GM10266 (cell line): ENCODE data around the gene COBLL1.

Experiments used
- DNase-seq: peaks from one replicate; pipeline ENCODE4 v3.0.0; 2012; ENCODE audit errors: extremely low spot score
- TF ChIP-seq, protein P1 (sequence below): IDR thresholded peaks from 2 replicates; pipeline ENCODE4 v1.5.1; 2012; ENCODE audit warnings: mild to moderate bottlenecking, low read depth; ENCODE audit not compliant: control insufficient read depth, insufficient read depth; ENCODE audit errors: missing control alignments

The COBLL1 gene

DNA sequence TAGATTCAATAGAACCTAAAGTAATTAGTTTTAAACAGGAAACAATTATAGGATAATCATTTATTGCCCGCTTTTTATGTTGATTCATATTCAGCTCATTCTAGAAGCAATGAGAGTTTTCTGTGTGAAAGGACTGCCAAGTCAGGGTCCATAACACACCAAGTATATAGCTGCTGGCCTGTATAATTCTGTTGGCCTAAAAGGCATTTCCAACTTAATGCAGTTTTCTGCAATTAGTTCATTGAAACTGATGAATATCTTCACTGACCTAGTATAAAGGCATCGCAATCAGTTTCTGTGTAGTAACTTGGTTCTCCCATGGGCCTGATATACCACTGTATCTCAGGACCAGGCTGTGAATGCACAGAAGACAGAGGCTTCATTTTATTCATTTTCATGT, 151.3 kb downstream of the COBLL1 start:
- DNase-seq = no peak
- TF ChIP-seq, protein P1, sequence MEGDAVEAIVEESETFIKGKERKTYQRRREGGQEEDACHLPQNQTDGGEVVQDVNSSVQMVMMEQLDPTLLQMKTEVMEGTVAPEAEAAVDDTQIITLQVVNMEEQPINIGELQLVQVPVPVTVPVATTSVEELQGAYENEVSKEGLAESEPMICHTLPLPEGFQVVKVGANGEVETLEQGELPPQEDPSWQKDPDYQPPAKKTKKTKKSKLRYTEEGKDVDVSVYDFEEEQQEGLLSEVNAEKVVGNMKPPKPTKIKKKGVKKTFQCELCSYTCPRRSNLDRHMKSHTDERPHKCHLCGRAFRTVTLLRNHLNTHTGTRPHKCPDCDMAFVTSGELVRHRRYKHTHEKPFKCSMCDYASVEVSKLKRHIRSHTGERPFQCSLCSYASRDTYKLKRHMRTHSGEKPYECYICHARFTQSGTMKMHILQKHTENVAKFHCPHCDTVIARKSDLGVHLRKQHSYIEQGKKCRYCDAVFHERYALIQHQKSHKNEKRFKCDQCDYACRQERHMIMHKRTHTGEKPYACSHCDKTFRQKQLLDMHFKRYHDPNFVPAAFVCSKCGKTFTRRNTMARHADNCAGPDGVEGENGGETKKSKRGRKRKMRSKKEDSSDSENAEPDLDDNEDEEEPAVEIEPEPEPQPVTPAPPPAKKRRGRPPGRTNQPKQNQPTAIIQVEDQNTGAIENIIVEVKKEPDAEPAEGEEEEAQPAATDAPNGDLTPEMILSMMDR = no peak

DNA sequence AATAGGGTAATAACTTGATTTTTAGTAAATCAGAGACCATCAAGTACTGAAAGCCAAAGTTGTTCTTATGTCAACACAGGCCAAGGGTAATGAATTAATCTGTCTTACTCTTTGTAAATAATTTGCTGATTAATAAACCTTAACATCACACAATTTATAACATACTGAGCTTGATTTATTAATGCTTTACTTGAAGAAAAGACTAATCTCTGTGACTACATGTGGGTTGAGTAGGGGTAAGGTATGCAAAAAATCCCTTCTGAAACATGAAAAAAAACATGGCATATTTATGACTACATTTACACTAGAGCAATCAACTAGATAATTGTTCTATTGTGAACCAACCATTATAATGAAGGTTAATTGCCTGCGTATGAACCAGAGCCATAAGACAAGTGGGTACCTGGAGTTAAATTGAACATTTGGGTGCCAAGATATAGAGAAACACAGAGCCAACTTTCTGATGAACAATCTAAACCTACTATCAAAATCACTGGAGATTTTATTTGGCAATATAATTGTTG, 152.7 kb downstream of the COBLL1 start:
- no peak for DNase-seq
- TF ChIP-seq, protein P1 = no peak

DNA sequence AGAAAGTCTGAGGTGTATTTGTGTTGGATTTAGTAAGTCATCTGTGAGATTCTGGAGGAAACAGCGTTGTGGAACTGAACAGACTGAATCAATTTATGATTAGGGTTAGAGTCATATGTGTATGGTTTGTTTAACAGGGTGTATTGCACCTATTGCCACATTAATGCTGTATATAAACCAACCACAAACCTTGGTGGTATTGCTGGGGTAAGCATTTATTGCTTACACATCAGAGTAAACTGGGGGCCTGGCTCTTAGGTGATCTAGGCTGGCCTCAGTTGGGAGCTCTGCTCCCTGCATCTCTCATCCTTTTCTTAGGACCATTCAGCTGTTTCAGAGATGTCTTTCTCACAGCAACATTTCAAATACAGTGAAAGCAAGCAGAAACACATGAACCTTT, 160.6 kb downstream of the COBLL1 start:
- DNase-seq = no peak
- TF ChIP-seq, protein P1 = no peak

DNA sequence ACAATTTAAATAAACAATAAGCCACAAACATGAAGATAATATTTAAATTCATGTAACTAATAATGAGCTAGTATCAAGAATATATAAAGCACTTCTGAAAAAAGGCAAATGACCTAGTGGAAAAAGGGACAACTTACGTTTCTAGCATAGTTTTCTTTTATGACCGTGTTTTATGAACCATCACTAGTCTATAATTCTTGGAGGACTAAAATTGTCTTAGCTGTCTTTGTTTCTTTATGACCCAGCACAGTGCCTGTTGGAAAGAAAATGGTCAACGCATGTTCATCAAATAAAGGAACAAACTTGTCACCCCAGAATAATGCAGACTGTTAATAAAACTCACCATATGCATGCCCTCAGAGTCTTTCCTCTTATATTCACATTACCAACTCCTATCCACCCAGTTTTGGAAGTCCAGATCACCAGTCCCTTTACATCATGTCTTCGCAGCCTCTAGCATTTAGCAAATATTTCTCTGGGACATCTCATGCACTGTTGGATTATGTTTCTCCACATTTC, 162.9 kb downstream of the COBLL1 start:
- TF ChIP-seq, protein P1 = no peak
- no peak for DNase-seq

DNA sequence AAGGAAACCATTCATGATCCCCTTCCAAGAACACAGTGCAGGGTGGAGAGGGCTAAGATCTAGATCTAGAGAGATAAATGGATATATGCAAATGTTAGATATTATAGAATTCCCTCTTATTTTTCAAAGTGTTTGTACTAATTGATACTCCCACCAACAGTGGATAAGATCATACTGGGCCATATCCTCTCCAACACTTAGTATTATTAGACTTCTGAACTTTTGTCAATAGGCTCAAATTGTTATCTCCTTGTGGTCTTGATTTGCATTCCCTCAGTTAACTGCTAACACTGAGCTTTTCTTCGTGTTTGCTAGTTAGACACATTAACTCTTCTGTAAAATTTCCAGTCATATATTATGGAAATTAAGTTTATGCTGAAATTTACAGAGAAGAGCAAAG, 163.9 kb downstream of the COBLL1 start:
- no peak for DNase-seq
- TF ChIP-seq, protein P1 = no peak

DNA sequence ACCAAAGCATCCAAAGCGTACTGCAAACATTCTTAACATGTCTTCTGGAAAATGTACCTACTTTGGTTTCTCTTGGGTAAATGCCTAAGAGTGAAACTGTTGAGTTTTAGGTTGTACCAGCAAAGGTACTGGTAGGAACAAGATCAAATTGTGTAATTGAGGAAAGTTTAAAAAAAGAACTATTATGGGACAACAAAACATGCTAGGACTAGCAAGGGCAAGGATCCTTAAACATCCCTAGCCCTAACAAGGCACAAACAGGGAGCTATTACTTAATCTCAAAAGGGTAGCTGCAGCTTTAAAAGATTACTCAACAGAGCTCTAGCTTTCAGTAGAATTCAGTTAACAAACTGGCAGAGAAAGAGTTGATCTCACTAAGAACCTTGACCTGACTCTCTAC, 164.4 kb downstream of the COBLL1 start:
- no peak for DNase-seq
- TF ChIP-seq, protein P1 = no peak

DNA sequence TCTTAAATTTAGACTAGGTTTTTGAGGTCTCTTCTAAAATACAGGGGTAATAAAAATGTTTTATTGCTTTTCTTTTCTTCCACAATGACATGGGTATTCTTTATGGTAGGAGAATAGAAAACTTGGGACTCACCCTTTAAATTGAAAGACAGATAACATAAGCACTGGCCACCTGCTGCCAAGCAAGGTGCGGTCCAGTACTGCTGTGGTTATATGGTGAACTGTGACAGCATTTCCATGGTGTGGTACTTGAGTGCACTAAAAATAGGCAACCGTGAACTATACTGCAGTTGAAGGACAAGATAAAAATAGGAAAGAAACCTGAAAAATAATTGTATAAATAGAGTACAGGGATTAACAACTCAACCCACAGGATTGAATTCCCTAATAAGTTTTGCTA, 165.9 kb downstream of the COBLL1 start:
- DNase-seq = no peak
- TF ChIP-seq, protein P1 = no peak
